ENCODE data around the gene ARSD.
"Not testable (repeated sequence)": the region's sequence is repeated elsewhere in the genome, so short reads cannot be mapped to it uniquely, and the experiment has no call there.

The ARSD gene, protein sequence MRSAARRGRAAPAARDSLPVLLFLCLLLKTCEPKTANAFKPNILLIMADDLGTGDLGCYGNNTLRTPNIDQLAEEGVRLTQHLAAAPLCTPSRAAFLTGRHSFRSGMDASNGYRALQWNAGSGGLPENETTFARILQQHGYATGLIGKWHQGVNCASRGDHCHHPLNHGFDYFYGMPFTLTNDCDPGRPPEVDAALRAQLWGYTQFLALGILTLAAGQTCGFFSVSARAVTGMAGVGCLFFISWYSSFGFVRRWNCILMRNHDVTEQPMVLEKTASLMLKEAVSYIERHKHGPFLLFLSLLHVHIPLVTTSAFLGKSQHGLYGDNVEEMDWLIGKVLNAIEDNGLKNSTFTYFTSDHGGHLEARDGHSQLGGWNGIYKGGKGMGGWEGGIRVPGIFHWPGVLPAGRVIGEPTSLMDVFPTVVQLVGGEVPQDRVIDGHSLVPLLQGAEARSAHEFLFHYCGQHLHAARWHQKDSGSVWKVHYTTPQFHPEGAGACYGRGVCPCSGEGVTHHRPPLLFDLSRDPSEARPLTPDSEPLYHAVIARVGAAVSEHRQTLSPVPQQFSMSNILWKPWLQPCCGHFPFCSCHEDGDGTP

DNA sequence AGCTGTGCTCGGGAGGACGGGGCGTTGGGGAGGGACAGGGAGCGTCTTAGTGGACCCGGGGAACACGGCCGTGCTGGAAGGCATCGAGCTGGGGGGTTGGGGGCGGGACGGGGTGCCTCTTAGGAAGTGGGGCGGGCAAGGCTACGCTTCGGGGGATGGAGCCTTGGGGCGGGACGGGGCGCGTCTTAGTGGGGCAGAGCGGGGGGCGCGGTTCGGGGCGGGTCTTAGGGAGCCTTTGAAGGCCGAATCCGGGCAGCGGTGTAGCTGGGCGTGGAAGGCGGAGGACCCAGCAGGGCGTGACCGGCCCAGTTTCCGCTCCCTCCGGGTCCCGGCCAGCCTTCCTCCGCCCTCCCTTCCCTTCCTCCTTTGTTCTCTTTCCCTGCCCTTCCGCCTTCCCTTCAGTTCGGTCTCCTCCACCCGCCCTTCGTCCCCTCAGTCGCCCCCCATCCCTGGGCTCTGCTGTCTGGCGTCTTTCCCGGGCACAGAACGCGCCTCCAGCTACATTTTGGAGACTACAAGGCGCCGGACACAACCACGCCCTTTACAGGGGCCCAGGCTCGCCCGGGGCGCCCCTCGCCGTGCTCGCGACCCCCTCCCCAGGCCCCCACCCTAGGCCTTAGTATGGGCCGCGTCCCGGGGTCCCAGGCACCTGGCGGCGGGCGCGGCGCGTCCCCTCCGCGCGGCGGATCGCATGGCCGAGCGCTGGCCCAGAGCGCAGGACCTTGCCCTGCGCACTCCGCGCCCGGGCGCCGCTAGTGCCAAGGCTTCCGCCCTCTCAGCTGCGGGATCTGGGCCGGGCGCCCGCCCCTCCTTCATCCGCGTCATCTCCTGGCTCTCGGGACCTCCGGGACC lies at the start of gene ARSD:
Gene ARSD (minus strand): TSS at position 757 of the 852 bp plus-strand sequence. CDS start 64 bp downstream, at position 693.
- peaks cover 13% of the 10 kb centered on the region for H3K36me3 Mint-ChIP-seq (ENCODE audit: low read depth)
- intact Hi-C loops (cut with micrococcal nuclease): no loop called here
- peaks cover 16% of the 10 kb centered on the region for H3K4me1 Mint-ChIP-seq (ENCODE audit: low read depth)
- H3K27me3 Mint-ChIP-seq: no peaks in the 10 kb centered on the region
- peak within 1 kb of the TSS; percentile 83 for H3K4me3 Mint-ChIP-seq
- peak within 1 kb of the TSS; percentile 94 for H3K27ac Mint-ChIP-seq
- no peaks in the 10 kb centered on the region for H3K9me3 Mint-ChIP-seq

DNA sequence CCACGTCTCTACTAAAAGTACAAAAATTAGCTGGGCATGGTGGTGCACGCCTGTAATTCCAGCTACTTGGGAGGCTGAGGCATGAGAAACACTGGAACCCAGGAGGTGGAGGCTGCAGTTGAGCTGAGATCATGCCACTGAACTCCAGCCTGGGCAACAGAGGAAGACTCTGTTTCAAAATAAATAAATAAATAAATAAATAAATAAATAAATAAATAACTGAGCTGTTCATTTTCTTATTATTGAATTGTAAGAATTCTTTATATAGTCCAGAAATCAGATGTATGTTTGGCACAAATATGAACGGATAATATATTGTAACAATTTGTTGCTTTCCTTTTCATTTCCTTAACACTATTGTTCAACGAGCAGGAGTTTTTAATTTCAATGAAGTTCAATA lies 49.5 kb upstream of the ARSD start:
- H3K4me1 Mint-ChIP-seq (ENCODE audit: low read depth); H3K4me3 Mint-ChIP-seq; H3K27ac Mint-ChIP-seq; intact Hi-C loops (cut with micrococcal nuclease); H3K9me3 Mint-ChIP-seq; H3K27me3 Mint-ChIP-seq; H3K36me3 Mint-ChIP-seq (ENCODE audit: low read depth): not testable (repeated sequence)

DNA sequence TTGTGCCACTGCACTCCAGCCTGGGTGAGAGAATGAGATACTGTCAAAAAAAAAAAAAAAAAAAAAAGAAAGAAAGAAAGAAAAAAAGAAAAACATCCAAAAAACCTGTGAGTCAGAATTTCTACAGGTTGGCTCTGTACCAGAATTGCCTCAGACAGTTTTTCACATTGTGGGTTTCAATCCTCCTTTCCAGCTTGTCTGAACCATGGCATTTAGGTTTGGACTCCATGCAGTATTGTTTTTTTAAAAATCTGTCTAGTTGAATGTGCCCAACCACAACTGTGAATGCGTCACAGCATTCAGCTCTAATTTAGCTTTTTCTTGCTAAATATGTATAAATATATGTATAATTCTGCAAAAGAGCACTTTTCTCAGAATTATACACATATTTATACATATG lies 45.8 kb upstream of the ARSD start:
- Mint-ChIP-seq H3K9me3 (no peaks in the 10 kb centered on the region), H3K27me3 (peaks cover 2% of the 10 kb centered on the region), H3K27ac (no peak overlapping the region), H3K4me1 (ENCODE audit: low read depth) (no peaks in the 10 kb centered on the region), H3K36me3 (ENCODE audit: low read depth) (no peaks in the 10 kb centered on the region), H3K4me3 (no peak overlapping the region)
- intact Hi-C loops (cut with micrococcal nuclease): no loop called here

DNA sequence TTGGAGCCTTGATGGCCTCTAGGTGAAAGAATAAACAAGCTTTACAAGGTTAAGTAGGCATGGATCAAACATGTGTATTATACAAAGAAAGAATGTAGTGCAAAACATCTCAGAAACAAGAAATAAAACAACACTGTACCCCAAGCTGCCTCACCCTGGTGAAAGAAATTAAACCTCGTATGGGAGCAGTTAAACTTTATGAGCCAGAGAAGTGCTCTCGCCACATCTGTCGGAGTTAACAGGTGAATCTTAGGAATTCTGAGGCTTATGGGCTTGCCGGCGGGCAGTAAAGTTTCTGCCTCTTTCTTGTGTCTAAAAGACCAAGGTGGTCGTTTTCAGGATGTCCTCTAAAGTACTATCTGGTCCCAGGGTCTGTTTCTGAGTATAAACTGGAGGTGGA lies 43.3 kb upstream of the ARSD start:
- Mint-ChIP-seq H3K4me1 (ENCODE audit: low read depth) (no peaks in the 10 kb centered on the region), H3K27ac (no peak overlapping the region), H3K9me3 (no peaks in the 10 kb centered on the region), H3K4me3 (no peak overlapping the region), H3K36me3 (ENCODE audit: low read depth) (no peaks in the 10 kb centered on the region), H3K27me3 (peaks cover 2% of the 10 kb centered on the region)
- intact Hi-C loops (cut with micrococcal nuclease): no loop called here

DNA sequence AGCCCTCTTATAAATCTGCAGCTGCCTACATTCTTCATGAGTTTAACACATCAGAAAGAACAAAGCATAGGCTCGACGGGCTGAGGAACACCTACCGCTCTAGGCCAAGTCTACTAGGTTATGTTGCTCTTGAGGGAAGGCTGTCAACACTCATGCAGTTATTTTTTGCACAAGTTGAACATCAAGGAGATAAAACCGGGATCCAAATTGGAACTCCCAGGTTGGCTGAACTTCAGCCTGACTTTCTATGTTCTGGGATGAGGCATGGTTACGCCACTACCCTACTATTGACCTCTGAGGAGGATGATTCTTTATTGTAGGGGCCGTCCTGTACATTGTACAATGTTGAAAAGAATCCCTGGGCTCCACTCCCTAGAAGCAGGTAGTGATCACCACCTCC lies 39.9 kb upstream of the ARSD start:
- Mint-ChIP-seq H3K9me3 (no peaks in the 10 kb centered on the region), H3K36me3 (ENCODE audit: low read depth) (no peaks in the 10 kb centered on the region), H3K4me3 (no peak overlapping the region), H3K4me1 (ENCODE audit: low read depth) (no peaks in the 10 kb centered on the region), H3K27me3 (peaks cover 2% of the 10 kb centered on the region), H3K27ac (no peak overlapping the region)
- intact Hi-C loops (cut with micrococcal nuclease): no loop called here

DNA sequence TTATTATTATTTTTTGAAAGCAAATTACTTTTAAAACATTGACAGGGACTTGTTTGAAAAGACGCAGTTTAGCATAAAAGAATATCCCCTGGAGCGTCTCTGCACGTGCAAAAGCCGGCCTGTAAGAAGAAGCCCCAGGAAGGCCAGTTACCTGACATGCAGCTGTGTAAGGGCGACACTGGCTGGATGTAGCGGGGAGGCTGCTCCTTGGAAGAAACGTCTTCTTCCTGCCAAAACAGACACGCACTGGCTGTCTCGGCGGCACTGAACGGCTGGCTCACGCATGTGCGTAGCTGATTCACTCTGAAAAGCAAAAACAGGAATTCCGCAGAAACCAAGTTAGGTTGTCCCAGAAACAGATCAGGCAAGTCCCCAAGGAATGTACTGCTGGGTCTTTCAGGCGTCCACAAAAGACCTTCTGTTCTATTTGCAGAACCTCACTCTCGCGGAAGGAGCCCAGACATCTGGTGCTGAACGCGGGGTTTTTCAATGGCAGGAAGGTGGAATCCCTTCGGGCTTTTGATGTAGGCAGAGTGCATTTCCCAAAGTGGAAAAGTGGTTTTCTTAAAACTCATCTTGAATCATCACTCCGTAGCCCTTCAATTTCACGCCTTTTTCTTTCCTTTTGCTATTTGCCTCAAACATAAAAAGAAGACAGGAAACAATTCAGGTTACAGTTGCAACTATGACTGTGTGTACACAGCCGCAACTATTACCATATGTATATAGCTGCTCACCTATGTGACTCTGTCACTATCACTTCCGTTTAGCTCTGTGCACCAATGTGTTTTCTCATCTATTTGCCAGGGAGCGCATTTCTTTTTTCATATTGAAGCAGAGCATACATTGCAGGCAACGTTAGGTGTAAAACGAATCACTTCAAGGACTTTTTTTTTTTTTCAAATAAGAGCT lies 39.1 kb upstream of the ARSD start:
- Mint-ChIP-seq H3K4me3 (peak overlapping the region; percentile 13), H3K27ac (no peak overlapping the region), H3K9me3 (no peaks in the 10 kb centered on the region), H3K36me3 (ENCODE audit: low read depth) (no peaks in the 10 kb centered on the region), H3K27me3 (peaks cover 2% of the 10 kb centered on the region), H3K4me1 (ENCODE audit: low read depth) (no peaks in the 10 kb centered on the region)
- intact Hi-C loops (cut with micrococcal nuclease): no loop called here

DNA sequence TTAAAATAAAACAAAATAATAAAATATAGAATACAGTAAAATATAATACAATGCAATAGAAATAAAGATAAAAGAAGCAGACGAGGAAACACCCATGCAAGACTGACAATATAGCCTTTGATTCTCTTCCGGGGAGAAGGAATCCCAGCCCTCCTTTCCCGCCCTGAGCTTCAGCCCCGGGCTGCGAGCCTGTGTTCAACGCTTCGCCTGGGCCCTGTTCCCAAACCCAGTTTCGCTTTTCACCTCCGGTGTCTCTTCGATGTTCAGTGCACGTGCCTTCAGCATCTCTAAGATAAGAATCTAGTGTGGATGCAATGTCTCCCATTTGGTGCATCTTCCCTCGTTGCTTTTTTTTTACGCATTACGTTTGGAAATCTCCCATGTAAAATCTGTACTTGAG lies 38.4 kb upstream of the ARSD start:
- intact Hi-C loops (cut with micrococcal nuclease): no loop called here
- Mint-ChIP-seq H3K4me1 (ENCODE audit: low read depth) (no peaks in the 10 kb centered on the region), H3K27me3 (peaks cover 2% of the 10 kb centered on the region), H3K36me3 (ENCODE audit: low read depth) (no peaks in the 10 kb centered on the region), H3K9me3 (no peaks in the 10 kb centered on the region), H3K4me3 (no peak overlapping the region), H3K27ac (no peak overlapping the region)

DNA sequence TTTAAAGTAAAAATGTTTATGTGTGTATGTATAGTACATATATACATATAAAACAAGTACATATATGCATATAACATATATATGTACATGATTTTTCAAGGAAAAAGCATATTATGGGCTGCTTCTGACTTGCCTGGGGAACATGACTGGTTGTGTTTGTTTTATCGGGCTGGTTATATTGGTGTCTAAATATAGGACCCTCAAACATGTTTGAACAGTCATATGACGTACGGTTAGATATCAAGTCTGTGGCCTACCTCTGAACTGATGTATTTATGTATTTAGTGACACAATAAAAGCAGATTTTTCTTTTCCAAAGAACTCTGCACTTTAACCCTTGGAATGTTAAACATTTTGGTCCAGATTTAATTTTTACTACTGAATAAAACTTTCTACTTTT lies 37.9 kb upstream of the ARSD start:
- no peak overlapping the region for H3K4me3 Mint-ChIP-seq

DNA sequence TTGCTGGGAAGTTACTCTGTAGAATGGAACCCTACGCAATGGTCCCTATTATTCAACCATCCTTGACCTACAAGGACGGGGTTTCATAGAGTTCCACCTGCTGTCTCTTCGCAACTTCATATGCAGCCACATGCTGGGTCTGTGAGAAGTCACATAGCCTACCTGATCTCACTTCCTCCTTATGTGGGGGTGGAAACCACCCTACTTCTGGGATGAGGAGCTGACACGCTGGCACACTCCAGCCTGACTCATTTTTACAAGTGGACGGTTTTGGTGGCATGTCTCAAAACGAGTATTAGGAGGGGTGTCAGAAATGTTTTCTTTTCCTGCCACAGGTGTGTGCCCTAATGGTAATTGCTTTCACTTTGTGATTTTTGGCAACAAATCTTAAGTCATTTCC lies 36.8 kb upstream of the ARSD start:
- H3K36me3 Mint-ChIP-seq (ENCODE audit: low read depth): no peaks in the 10 kb centered on the region
- intact Hi-C loops (cut with micrococcal nuclease): no loop called here
- no peaks in the 10 kb centered on the region for H3K4me1 Mint-ChIP-seq (ENCODE audit: low read depth)
- no peak overlapping the region for H3K4me3 Mint-ChIP-seq
- no peak overlapping the region for H3K27ac Mint-ChIP-seq
- no peaks in the 10 kb centered on the region for H3K27me3 Mint-ChIP-seq
- no peaks in the 10 kb centered on the region for H3K9me3 Mint-ChIP-seq

More for the DNA sequence above, 37.9 kb upstream of the ARSD start:
- Mint-ChIP-seq H3K4me1 (ENCODE audit: low read depth) (no peaks in the 10 kb centered on the region), H3K27me3 (peaks cover 2% of the 10 kb centered on the region), H3K36me3 (ENCODE audit: low read depth) (no peaks in the 10 kb centered on the region), H3K9me3 (no peaks in the 10 kb centered on the region), H3K27ac (no peak overlapping the region)
- intact Hi-C loops (cut with micrococcal nuclease): no loop called here

DNA sequence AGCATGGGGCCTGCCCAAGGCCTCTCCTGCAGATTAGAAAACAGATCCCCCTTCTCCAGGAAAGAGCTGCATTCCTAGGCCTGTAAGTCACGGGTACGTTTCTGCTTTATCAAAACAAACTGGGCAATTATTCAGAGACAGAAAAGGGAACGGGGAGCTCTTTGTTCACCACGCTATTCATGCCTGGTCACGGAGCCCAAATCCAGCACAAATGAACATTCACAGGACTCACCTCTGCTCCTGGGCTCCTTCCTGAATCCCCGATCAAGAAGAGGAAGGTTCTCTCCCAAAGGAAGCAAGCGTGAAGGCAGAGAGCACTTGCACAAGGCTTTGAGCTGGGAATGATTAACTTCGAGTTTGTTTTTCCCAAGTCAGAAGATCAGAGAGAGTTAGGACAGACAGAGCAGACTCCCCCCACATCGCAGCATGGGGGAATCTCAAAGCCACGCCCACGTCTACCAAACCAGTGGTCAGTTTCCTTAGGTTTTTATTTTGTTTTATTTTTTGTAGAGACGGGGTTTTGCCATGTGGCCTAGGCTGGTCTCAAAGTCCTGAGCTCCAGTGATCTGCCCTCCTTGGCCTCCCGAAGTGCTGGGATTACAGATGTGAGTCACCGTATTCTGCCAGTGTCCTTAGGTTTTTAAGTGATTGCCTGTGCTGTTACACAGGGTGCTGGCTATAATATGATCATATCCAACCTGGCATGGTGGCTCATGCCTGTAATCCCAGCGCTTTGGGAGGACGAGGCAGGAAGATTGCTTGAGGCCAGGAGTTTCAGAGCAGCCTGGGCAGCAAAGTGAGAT lies 35.1 kb upstream of the ARSD start:
- H3K27me3 Mint-ChIP-seq; H3K4me1 Mint-ChIP-seq (ENCODE audit: low read depth); intact Hi-C loops (cut with micrococcal nuclease); H3K9me3 Mint-ChIP-seq; H3K4me3 Mint-ChIP-seq; H3K36me3 Mint-ChIP-seq (ENCODE audit: low read depth); H3K27ac Mint-ChIP-seq: not testable (repeated sequence)

DNA sequence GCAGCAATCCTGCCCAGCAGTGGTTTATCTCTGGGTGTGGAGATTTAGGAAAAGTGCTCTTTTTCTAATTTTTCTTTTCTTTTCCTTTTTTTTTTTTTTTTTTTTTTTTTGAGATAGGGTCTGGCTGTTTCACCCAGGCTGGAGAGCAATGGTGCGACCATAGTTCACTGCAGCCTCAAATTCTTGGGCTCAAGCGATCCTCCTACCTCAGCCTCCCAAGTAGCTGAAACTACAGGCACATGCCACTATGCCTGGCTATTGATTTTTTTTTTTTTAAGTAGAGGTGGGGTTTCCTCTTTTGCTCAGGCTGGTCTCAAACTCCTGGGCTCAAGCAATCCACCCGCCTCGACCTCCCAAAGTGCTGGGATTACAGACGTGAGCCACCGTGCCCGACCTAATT lies 34.3 kb upstream of the ARSD start:
- H3K9me3 Mint-ChIP-seq; H3K4me3 Mint-ChIP-seq; H3K27me3 Mint-ChIP-seq; H3K4me1 Mint-ChIP-seq (ENCODE audit: low read depth); intact Hi-C loops (cut with micrococcal nuclease); H3K36me3 Mint-ChIP-seq (ENCODE audit: low read depth); H3K27ac Mint-ChIP-seq: not testable (repeated sequence)

DNA sequence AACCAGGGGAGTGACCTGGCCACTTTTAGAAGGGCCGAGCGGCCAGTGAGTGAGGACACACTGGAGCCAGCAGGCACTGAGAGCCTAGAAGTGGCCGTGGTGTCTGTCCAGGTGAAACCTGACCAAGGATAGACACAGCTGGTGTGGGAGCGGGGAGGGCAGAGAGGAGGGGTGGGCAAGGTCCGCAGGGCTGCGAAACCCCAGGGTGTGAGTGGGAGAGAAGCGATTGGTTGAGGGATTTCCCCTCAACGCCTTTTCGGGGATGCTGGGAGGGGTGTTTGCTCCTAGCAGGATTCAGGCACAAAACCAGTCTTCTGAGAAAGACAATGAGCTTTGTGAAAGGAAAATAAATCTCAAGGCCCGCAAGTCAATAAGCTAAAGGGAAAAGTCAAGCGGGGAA lies 33.2 kb upstream of the ARSD start:
- Mint-ChIP-seq H3K27ac (no peak overlapping the region), H3K36me3 (ENCODE audit: low read depth) (no peaks in the 10 kb centered on the region), H3K9me3 (no peaks in the 10 kb centered on the region), H3K4me3 (no peak overlapping the region), H3K27me3 (no peaks in the 10 kb centered on the region), H3K4me1 (ENCODE audit: low read depth) (no peaks in the 10 kb centered on the region)
- intact Hi-C loops (cut with micrococcal nuclease): no loop called here
